Gastrocnemius medialis (tissue), 4 donors: Measurements from ENCODE around the gene CELSR1. TPM values are rescaled to one million over a fixed set of nuclear protein-coding genes. Genes with fewer than 3 reads are reported as not detected.

Experiments
- ATAC-seq, 2 donors: fragments of 150-250 bp; one replicate each; pipeline ENCODE4 v1.9.1; 2016
- DNase-seq, 2 donors: peaks; one replicate each; pipeline ENCODE4 v3.0.0-alpha.2; 2019
- H3K27ac ChIP-seq, 4 donors: fragments of 200-600 bp; sonication (generic); 1 replicate in 1 of 4; 2 replicates in 3 of 4; pipeline ENCODE4 v1.5.1; 2016 to 2018; ENCODE audit warnings: mild to moderate bottlenecking in 2 of 4, moderate library complexity in 1 of 4
- H3K27me3 ChIP-seq, 3 donors: fragments of 200-600 bp; sonication (generic) in 2 of 3; 1 replicate in 1 of 3; 2 replicates in 2 of 3; pipeline versions ENCODE4 v1.5.1 to v1.6.0; 2016 to 2019; ENCODE audit warnings: mild to moderate bottlenecking in 1 of 3, moderate library complexity in 1 of 3
- H3K36me3 ChIP-seq, 2 donors: fragments of 200-600 bp; sonication (generic) in 1 of 2; one replicate each; pipeline ENCODE4 v1.5.1; 2017 to 2018
- H3K4me1 ChIP-seq, 2 donors: fragments of 200-600 bp; sonication (generic) in 1 of 2; one replicate each; pipeline ENCODE4 v1.5.1; 2016 to 2017; ENCODE audit warnings: mild to moderate bottlenecking in 2 of 2
- H3K4me3 ChIP-seq, 4 donors: fragments of 200-600 bp; sonication (generic) in 3 of 4; 1 replicate in 1 of 4; 2 replicates in 3 of 4; pipeline ENCODE4 v1.5.1; 2016 to 2019; ENCODE audit warnings: mild to moderate bottlenecking in 2 of 4
- H3K9me3 ChIP-seq, 3 donors: fragments of 200-600 bp; sonication (generic) in 2 of 3; 1 replicate in 1 of 3; 2 replicates in 2 of 3; pipeline ENCODE4 v1.5.1; 2016 to 2019
- CTCF ChIP-seq, 5 experiments: fragments of 450-650 bp in 3 of 5; fragments of 200-600 bp in 2 of 5; sonication (generic) in 2 of 5; IDR thresholded peaks in 4 of 5; conservative IDR thresholded peaks in 1 of 5; 1 replicate in 4 of 5; 2 replicates in 1 of 5; pipeline ENCODE4 v1.5.1; 2016 to 2019; ENCODE audit warnings: antibody characterized with exemption in 5 of 5, mild to moderate bottlenecking in 3 of 5, moderate library complexity in 3 of 5
- POLR2A ChIP-seq, 2 donors: fragments of 450-650 bp; IDR thresholded peaks; one replicate each; pipeline ENCODE4 v1.6.1; 2017; ENCODE audit warnings: antibody characterized with exemption in 2 of 2, mild to moderate bottlenecking in 2 of 2, moderate library complexity in 2 of 2
- in situ Hi-C, 4 donors: fragments of 200-750 bp; cut with MboI; loops; one replicate each; pipeline versions ENCODE4 v1.15.0 to v1.8.0; 2017; ENCODE audit warnings: low sequenced_read_pairs in 4 of 4
- intact Hi-C: fragments of 100-400 bp; cut with DNase I; formaldehyde crosslinking; loops from one replicate; pipeline ENCODE4 v1.15.1; 2023; ENCODE audit warnings: low total_unique reads
- total RNA-seq, 4 donors: library from RNA; depleted of rRNA; stranded (reverse); fragments of >200 nt; gene quantifications; one replicate each; pipeline versions ENCODE4 v1.1.0 to v1.2.3, GENCODE V29; 2016

Gene CELSR1
- total RNA-seq, 4 donors from 2014 or later = 0.10 to 1.5 (median 0.87) TPM

GRCh38 chr22:46326066-46326680 is 211.2 kb downstream of the CELSR1 start:
- no peak for ATAC-seq
- H3K36me3 ChIP-seq = no peaks in the 10 kb centered on the region

DNA sequence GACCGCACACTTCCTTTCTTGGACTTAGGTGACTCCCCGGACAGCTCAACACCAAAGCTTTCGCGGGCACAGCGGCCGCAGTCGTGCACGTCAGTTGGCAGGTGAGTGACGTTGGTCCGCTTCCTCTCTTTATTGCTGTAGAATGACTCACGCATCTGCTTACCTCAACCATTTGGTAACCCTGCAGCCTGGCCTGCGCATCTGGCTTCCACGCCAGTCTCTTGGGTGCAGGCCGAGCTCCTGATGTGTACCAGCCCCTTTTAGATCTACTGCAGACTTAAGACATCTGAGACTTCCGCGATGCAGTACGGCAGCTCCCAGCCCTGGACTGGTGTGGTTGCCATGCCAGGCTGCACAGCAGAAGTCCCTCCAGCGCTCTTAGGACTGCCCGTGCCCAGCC is 214.3 kb downstream of the CELSR1 start:
- intact Hi-C loops = no loop called here
- no peaks in the 10 kb centered on the region for H3K9me3 ChIP-seq
- DNase-seq = no peak
- no peaks in the 10 kb centered on the region for H3K27me3 ChIP-seq
- no peak for ATAC-seq
- no peak for TF ChIP-seq CTCF (IDR thresholded peaks at IDR 0.05 in 4 of 5, conservative IDR thresholded peaks at IDR 0.05 in 1 of 5)
- no peak for TF ChIP-seq POLR2A (IDR thresholded peaks at IDR 0.05)
- no peak overlapping the region for H3K4me3 ChIP-seq
- in situ Hi-C loops = no loop called here
- H3K36me3 ChIP-seq = no peaks in the 10 kb centered on the region
- no peak overlapping the region for H3K27ac ChIP-seq
- H3K4me1 ChIP-seq = no peaks in the 10 kb centered on the region

More at GRCh38 chr22:46326066-46326680, 211.2 kb downstream of the CELSR1 start:
- Histone ChIP-seq H3K27me3 (no peaks in the 10 kb centered on the region), H3K4me1 (no peaks in the 10 kb centered on the region), H3K4me3 (no peak overlapping the region), H3K9me3 (no peaks in the 10 kb centered on the region), H3K27ac (no peak overlapping the region)
- no peak for DNase-seq
- no peak for TF ChIP-seq POLR2A (IDR thresholded peaks at IDR 0.05)
- TF ChIP-seq CTCF (IDR thresholded peaks at IDR 0.05 in 4 of 5, conservative IDR thresholded peaks at IDR 0.05 in 1 of 5) = no peak
- intact Hi-C loops = no loop called here
- in situ Hi-C loops = no loop called here

- no peak overlapping the region for H3K27ac ChIP-seq
- no peak overlapping the region for H3K4me3 ChIP-seq
- intact Hi-C loops = no loop called here
- ATAC-seq = no peak
- DNase-seq = no peak
- no peaks in the 10 kb centered on the region for H3K9me3 ChIP-seq
- H3K36me3 ChIP-seq = no peaks in the 10 kb centered on the region
- no peaks in the 10 kb centered on the region for H3K4me1 ChIP-seq
- no peak for TF ChIP-seq POLR2A (IDR thresholded peaks at IDR 0.05)
- TF ChIP-seq CTCF (IDR thresholded peaks at IDR 0.05 in 4 of 5, conservative IDR thresholded peaks at IDR 0.05 in 1 of 5) = no peak
- in situ Hi-C loops = no loop called here
- no peaks in the 10 kb centered on the region for H3K27me3 ChIP-seq
Observed at GRCh38 chr22:46322711-46323110, 214.7 kb downstream of the CELSR1 start.

GRCh38 chr22:46320716-46321386 is 216.6 kb downstream of the CELSR1 start:
- H3K4me1 ChIP-seq = no peaks in the 10 kb centered on the region
- H3K9me3 ChIP-seq = no peaks in the 10 kb centered on the region
- no peaks in the 10 kb centered on the region for H3K36me3 ChIP-seq
- ATAC-seq = no peak
- TF ChIP-seq CTCF (IDR thresholded peaks at IDR 0.05 in 4 of 5, conservative IDR thresholded peaks at IDR 0.05 in 1 of 5) (no peak), POLR2A (IDR thresholded peaks at IDR 0.05) (no peak)
- DNase-seq = no peak
- in situ Hi-C loops (no loop called here), intact Hi-C loops (no loop called here)
- H3K27me3 ChIP-seq = no peaks in the 10 kb centered on the region
- no peak overlapping the region for H3K4me3 ChIP-seq
- no peak overlapping the region for H3K27ac ChIP-seq
